ENCODE data around the gene SLC6A12. TPM values are rescaled to one million over a fixed set of nuclear protein-coding genes. Genes with fewer than 3 reads are reported as not detected.

The SLC6A12 gene
- total RNA-seq, 4 donors from 2014 or later: 0.13 TPM; not detected in 3

DNA sequence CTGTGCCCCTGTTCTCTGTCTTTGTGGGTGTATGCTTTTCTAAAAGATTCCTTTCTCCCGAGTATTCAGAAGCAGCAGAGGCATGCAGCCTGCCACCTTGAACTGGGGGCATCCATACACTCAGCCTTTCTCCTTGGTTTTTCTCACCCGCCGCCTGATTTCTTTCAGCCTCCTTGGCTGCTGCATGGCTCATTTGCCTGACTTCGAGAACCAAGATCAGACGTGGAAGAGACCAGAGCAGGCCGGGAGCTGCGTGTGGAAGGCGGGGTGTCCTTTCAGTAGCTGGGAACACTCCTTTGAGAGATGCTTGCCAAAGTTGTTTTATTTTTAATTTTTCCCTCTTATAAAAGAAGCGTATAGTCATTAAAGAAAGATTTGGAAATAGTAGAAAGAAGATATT is 53.1 kb downstream of the SLC6A12 start:
- intact Hi-C loops (cut with DNase I; ENCODE audit: low total_unique reads) (no loop called here), in situ Hi-C loops (cut with MboI; ENCODE audit: low sequenced_read_pairs in 4 of 4) (no loop called here)
- no peaks in the 10 kb centered on the region for H3K9me3 ChIP-seq
- H3K4me1 ChIP-seq: no peaks in the 10 kb centered on the region
- H3K4me3 ChIP-seq: no peak overlapping the region
- DNase-seq (no peak), ATAC-seq (no peak)
- peaks cover 0 to 6% (median 2%) of the 10 kb centered on the region in 3 donors for H3K27me3 ChIP-seq
- TF ChIP-seq, protein P1, sequence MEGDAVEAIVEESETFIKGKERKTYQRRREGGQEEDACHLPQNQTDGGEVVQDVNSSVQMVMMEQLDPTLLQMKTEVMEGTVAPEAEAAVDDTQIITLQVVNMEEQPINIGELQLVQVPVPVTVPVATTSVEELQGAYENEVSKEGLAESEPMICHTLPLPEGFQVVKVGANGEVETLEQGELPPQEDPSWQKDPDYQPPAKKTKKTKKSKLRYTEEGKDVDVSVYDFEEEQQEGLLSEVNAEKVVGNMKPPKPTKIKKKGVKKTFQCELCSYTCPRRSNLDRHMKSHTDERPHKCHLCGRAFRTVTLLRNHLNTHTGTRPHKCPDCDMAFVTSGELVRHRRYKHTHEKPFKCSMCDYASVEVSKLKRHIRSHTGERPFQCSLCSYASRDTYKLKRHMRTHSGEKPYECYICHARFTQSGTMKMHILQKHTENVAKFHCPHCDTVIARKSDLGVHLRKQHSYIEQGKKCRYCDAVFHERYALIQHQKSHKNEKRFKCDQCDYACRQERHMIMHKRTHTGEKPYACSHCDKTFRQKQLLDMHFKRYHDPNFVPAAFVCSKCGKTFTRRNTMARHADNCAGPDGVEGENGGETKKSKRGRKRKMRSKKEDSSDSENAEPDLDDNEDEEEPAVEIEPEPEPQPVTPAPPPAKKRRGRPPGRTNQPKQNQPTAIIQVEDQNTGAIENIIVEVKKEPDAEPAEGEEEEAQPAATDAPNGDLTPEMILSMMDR (IDR thresholded peaks at IDR 0.05 in 4 of 5, conservative IDR thresholded peaks at IDR 0.05 in 1 of 5): no peak
- TF ChIP-seq POLR2A (IDR thresholded peaks at IDR 0.05): no peak
- no peaks in the 10 kb centered on the region for H3K36me3 ChIP-seq
- no peak overlapping the region for H3K27ac ChIP-seq

DNA sequence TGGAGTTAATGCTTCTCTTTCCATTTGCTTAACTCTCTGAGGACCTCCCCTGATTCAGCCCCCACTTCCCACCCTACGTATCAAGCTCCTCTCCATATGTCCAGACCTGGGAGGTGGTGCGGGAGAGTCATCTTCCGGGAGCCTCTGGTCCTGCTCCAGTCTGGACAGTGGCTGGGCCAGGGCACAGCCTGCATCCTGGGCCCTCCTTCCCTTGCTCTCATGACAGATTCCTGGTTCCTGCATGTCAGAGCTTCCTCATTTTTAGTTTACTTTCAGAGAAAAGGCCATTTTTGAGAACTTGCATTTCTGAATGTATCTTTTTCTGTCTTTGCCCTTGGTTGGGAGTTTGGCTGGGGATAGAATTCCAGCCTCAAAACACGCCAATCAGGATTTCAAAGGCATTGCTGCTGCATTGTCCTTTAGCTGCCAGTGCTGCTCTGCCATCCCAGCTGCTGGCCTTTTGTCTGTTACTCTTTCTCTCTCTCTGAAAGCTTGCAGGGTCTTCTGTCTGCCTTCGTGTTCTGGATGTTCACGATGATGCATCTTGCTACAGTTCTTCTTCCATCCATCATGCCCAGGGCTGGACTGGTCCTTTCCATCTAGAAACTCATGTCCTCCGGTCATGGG is 54.7 kb downstream of the SLC6A12 start:
- Histone ChIP-seq H3K4me1 (no peaks in the 10 kb centered on the region), H3K4me3 (no peak overlapping the region), H3K36me3 (no peaks in the 10 kb centered on the region), H3K27ac (no peak overlapping the region), H3K9me3 (no peaks in the 10 kb centered on the region), H3K27me3 (peaks cover 0 to 5% (median under 1%) of the 10 kb centered on the region in 3 donors)
- DNase-seq (no peak), ATAC-seq (no peak)
- intact Hi-C loops (cut with DNase I; ENCODE audit: low total_unique reads): no loop called here
- TF ChIP-seq, protein P1 (IDR thresholded peaks at IDR 0.05 in 4 of 5, conservative IDR thresholded peaks at IDR 0.05 in 1 of 5): no peak
- TF ChIP-seq POLR2A (IDR thresholded peaks at IDR 0.05): no peak
- in situ Hi-C loops (cut with MboI; ENCODE audit: low sequenced_read_pairs in 4 of 4): no loop called here

DNA sequence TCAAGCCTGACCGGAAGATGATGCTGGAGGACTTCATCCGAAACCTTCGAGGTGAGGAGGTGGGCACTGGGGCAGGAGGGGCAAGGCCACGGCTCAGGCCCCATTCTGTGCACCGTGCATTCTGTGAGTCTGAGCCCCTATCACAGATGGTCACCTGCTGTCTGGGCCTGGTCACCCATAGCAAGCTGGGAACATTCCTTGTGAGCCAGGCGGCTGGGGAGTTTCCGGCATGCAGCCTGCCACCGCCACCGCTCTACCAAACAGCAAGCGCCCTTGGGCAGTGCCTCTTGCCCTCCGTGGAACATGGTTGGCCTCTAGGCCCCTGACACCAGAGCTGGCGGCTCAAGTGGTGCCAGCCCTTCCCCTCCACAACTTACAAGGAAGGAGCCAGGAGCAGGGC is 56.3 kb downstream of the SLC6A12 start:
- DNase-seq (no peak), ATAC-seq (no peak)
- Histone ChIP-seq H3K9me3 (no peaks in the 10 kb centered on the region), H3K27me3 (no peaks in the 10 kb centered on the region), H3K4me3 (no peak overlapping the region), H3K4me1 (no peaks in the 10 kb centered on the region), H3K27ac (no peak overlapping the region), H3K36me3 (no peaks in the 10 kb centered on the region)
- TF ChIP-seq POLR2A (IDR thresholded peaks at IDR 0.05): no peak
- TF ChIP-seq, protein P1 (IDR thresholded peaks at IDR 0.05 in 4 of 5, conservative IDR thresholded peaks at IDR 0.05 in 1 of 5): no peak
- in situ Hi-C loops (cut with MboI; ENCODE audit: low sequenced_read_pairs in 4 of 4) (no loop called here), intact Hi-C loops (cut with DNase I; ENCODE audit: low total_unique reads) (no loop called here)

DNA sequence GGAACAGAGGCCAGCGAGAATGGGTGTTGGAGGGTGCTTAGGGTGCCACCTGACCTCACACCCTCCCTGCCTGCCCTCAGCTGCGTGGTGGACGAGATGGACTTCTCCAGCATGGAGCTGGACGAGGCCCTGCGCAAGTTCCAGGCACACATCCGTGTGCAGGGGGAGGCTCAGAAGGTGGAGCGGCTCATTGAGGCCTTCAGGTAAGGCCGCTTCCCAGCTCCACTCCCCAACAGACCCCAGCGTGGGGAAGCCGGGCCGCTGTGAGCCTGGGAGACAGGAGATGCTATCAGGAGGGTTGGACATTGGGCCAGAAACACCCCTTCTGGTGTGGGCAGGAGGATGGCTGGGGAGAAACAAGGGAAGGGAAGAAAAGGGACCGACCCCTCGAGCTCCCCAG is 57.0 kb downstream of the SLC6A12 start:
- Histone ChIP-seq H3K27me3 (no peaks in the 10 kb centered on the region), H3K36me3 (no peaks in the 10 kb centered on the region), H3K4me3 (no peak overlapping the region), H3K27ac (no peak overlapping the region), H3K4me1 (no peaks in the 10 kb centered on the region), H3K9me3 (no peaks in the 10 kb centered on the region)
- ATAC-seq: no peak
- no peak for DNase-seq
- in situ Hi-C loops (cut with MboI; ENCODE audit: low sequenced_read_pairs in 4 of 4) (no loop called here), intact Hi-C loops (cut with DNase I; ENCODE audit: low total_unique reads) (no loop called here)
- TF ChIP-seq, protein P1 (IDR thresholded peaks at IDR 0.05 in 4 of 5, conservative IDR thresholded peaks at IDR 0.05 in 1 of 5): no peak
- TF ChIP-seq POLR2A (IDR thresholded peaks at IDR 0.05): no peak

DNA sequence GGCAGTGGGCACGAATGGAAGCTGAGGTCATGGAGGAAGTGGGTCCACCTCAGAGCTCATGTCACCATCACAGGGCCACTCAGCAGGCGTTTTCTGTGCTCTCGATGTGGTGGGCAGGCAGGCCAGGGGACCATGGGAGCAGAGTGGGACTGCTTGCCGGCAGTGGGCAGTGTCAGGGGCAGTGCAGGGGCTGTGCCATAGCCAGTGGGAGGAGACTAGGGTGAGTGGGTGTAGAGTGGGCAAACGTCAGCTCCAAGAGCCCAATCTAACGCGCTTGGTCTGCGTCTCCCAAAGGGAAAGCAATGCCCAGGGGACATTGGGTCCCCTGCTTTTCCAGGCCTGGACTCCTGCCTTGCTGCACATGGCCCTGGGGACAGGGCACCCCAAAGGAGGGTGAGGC is 58.3 kb downstream of the SLC6A12 start:
- no peaks in the 10 kb centered on the region for H3K4me1 ChIP-seq
- no peaks in the 10 kb centered on the region for H3K9me3 ChIP-seq
- intact Hi-C loops (cut with DNase I; ENCODE audit: low total_unique reads): no loop called here
- DNase-seq: no peak
- ATAC-seq: no peak
- H3K27me3 ChIP-seq: no peaks in the 10 kb centered on the region
- no peaks in the 10 kb centered on the region for H3K36me3 ChIP-seq
- H3K4me3 ChIP-seq: no peak overlapping the region
- no peak for TF ChIP-seq POLR2A (IDR thresholded peaks at IDR 0.05)
- TF ChIP-seq, protein P1 (IDR thresholded peaks at IDR 0.05 in 4 of 5, conservative IDR thresholded peaks at IDR 0.05 in 1 of 5): no peak
- in situ Hi-C loops (cut with MboI; ENCODE audit: low sequenced_read_pairs in 4 of 4): no loop called here
- H3K27ac ChIP-seq: no peak overlapping the region

All from gastrocnemius medialis (tissue), 4 donors.